Activated CD4-positive, alpha-beta memory T cell treated with anti-CD3 and anti-CD28 coated beads, Interleukin-2, amount 10 ng/mL, durations not matched to agents 7 days and 5 days (primary cell): ENCODE measurements around the gene PTTG1. TPM values are rescaled to one million over a fixed set of nuclear protein-coding genes. Genes with fewer than 3 reads are reported as not detected.
"Not testable (repeated sequence)": the region's sequence is repeated elsewhere in the genome, so short reads cannot be mapped to it uniquely, and the experiment has no call there.

ENCODE experiments used
- CTCF ChIA-PET: fragments of 350-600 bp; sonication (Branson Sonifier 250); formaldehyde crosslinking; loops from one replicate; lab custom pipeline; 2021; ENCODE audit warnings: antibody characterized with exemption, inconsistent platforms; lab: Charles Lee
- POLR2A ChIA-PET: fragments of 350-600 bp; sonication (Branson Sonifier 250); formaldehyde crosslinking; loops from one replicate; lab custom pipeline; 2021; ENCODE audit warnings: antibody characterized with exemption; lab: Charles Lee
- DNase-seq: peaks from one replicate; pipeline ENCODE4 v3.0.0-alpha.2; 2020
- H3K27ac Mint-ChIP-seq: one replicate; pipeline ENCODE4 v1.8.0; 2021; ENCODE audit warnings: mild to moderate bottlenecking, mixed read lengths
- H3K27me3 Mint-ChIP-seq: one replicate; pipeline ENCODE4 v1.8.0; 2021; ENCODE audit warnings: mixed read lengths
- H3K36me3 Mint-ChIP-seq: one replicate; pipeline ENCODE4 v1.8.0; 2021; ENCODE audit warnings: low read depth, mixed read lengths
- H3K4me1 Mint-ChIP-seq: one replicate; pipeline ENCODE4 v1.8.0; 2021; ENCODE audit warnings: mixed read lengths
- H3K4me3 Mint-ChIP-seq: one replicate; pipeline ENCODE4 v1.8.0; 2021; ENCODE audit warnings: mild to moderate bottlenecking, mixed read lengths
- H3K9me3 Mint-ChIP-seq: one replicate; pipeline ENCODE4 v1.8.0; 2021; ENCODE audit warnings: mixed read lengths
- total RNA-seq, 2 experiments: library from RNA; stranded (reverse); gene quantifications; one replicate each; pipeline ENCODE4 v1.2.3, GENCODE V29; 2021

The PTTG1 gene
- total RNA-seq, 2 experiments from 2014 or later = 223 to 226 TPM

- ChIA-PET POLR2A (interaction anchor here (1.3 to 1.9 kb wide), 2 partner anchors 9 to 12 kb away, joined by 3 to 7 read pairs; no protein-coding TSS in a partner anchor), CTCF (interaction anchor here (1.5 kb wide), 1 partner anchor 73 kb away, joined by 3 read pairs; no protein-coding TSS in a partner anchor)
- H3K27me3 Mint-ChIP-seq = peaks cover 10% of the 10 kb centered on the region
- no peaks in the 10 kb centered on the region for H3K9me3 Mint-ChIP-seq
- no peak overlapping the region for H3K4me3 Mint-ChIP-seq
- peaks cover 19% of the 10 kb centered on the region for H3K4me1 Mint-ChIP-seq
- DNase-seq = no peak
- peaks cover 11% of the 10 kb centered on the region for H3K36me3 Mint-ChIP-seq
- H3K27ac Mint-ChIP-seq = no peak overlapping the region
These were observed 12.4 kb downstream of the PTTG1 start for GRCh38 chr5:160434022-160434531.

DNA sequence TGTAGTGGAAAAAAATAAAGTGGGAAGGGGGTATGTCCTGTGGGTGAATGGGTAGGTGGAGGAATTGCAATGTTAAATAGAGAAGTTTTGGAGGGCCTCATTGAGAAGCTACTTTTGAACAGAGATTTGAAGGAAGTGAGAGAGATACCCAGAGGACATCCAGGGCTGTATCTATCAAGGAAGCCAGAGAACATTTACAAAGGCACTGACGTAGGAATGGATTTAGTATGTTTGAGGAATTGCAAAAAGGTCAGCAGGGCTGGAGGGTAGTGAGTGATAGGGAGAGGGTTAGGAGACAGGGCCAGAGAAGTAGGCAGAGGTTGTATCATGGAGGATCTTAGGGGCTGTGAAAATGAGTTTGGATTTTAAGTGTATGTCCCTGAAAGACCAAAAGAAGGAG lies 13.9 kb downstream of the PTTG1 start:
- H3K4me3 Mint-ChIP-seq = no peak overlapping the region
- peaks cover 27% of the 10 kb centered on the region for H3K4me1 Mint-ChIP-seq
- no peak overlapping the region for H3K27ac Mint-ChIP-seq
- H3K9me3 Mint-ChIP-seq = no peaks in the 10 kb centered on the region
- peaks cover 4% of the 10 kb centered on the region for H3K36me3 Mint-ChIP-seq
- ChIA-PET CTCF (interaction anchor here (0.9 kb wide), 1 partner anchor 31 kb away, joined by 3 read pairs; no protein-coding TSS in a partner anchor), POLR2A (interaction anchor here (1.2 kb wide), 1 partner anchor 14 kb away, joined by 6 read pairs; the partner anchor contains the start of gene PTTG1)
- H3K27me3 Mint-ChIP-seq = peaks cover 10% of the 10 kb centered on the region
- DNase-seq = no peak

DNA sequence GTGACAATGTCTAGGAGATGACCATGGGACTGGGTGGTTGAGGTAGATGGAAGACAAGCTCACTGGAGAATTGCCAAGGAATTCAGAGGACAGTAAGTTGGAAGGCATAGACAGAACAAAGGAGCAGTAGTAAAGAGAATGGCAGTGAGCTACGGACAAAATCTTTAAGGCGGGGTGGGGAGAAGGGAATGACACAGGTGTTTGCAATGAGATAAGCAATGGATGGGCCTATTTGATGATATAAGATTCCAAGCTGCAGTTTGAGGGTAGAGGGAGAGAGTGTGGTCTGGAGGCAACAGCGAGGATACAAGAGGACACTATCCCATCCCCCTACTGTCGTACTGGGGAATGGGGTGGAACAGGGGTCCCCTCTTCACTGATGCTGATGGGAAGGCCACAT lies 14.4 kb downstream of the PTTG1 start:
- Mint-ChIP-seq H3K36me3 (peaks cover 4% of the 10 kb centered on the region), H3K4me3 (no peak overlapping the region), H3K4me1 (peaks cover 32% of the 10 kb centered on the region), H3K27me3 (peaks cover 10% of the 10 kb centered on the region), H3K9me3 (no peaks in the 10 kb centered on the region), H3K27ac (no peak overlapping the region)
- CTCF ChIA-PET = no interaction called here
- POLR2A ChIA-PET = interaction anchor here (1.2 kb wide), 1 partner anchor 14 kb away, joined by 6 read pairs; the partner anchor contains the start of gene PTTG1
- DNase-seq = no peak

- ChIA-PET CTCF (interaction anchor here (4.7 to 5.7 kb wide), 3 partner anchors 13 to 71 kb away, joined by 85 to 161 read pairs (median 157); partner anchors contain the start of genes PTTG1 and SLU7), POLR2A (interaction anchor here (1.2 kb wide), 1 partner anchor 15 kb away, joined by 6 read pairs; the partner anchor contains the start of gene PTTG1)
- not testable (repeated sequence) for H3K36me3 Mint-ChIP-seq, H3K27me3 Mint-ChIP-seq, H3K9me3 Mint-ChIP-seq, H3K4me3 Mint-ChIP-seq, DNase-seq, H3K27ac Mint-ChIP-seq
- peaks cover 39% of the 10 kb centered on the region for H3K4me1 Mint-ChIP-seq
These were observed 15.0 kb downstream of the PTTG1 start for GRCh38 chr5:160436661-160437060.

DNA sequence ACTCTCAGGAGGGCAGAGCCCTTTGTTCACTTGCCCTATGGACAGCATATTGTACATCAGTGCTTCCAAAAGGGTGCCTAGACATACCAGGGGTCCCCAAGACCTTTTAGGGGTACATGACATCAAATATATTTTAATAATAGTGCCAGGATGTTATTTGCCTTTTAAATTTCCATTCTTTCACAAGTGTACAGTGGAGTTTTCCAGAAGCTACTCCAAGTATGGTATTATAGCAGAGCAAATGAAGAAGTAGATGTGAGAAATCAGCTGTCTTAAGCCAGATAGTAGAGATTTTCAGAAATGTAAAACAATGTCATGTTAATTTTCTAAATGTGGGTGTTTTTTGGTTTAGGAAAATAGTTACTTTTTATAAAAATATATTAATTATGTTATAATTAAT lies 15.6 kb downstream of the PTTG1 start:
- Mint-ChIP-seq H3K9me3 (no peaks in the 10 kb centered on the region), H3K4me1 (peaks cover 41% of the 10 kb centered on the region), H3K4me3 (no peak overlapping the region), H3K27me3 (peaks cover 10% of the 10 kb centered on the region), H3K27ac (no peak overlapping the region), H3K36me3 (no peaks in the 10 kb centered on the region)
- ChIA-PET CTCF (interaction anchor here (1.2 to 7.6 kb wide), 10 partner anchors 11 to 350 kb away, joined by 3 to 185 read pairs (median 14); partner anchors contain the start of genes PTTG1 and SLU7), POLR2A (interaction anchor here (2.3 to 3.0 kb wide), 3 partner anchors 13 to 19 kb away, joined by 11 to 23 read pairs (median 14); partner anchors contain the start of genes PTTG1 and SLU7)
- no peak for DNase-seq

DNA sequence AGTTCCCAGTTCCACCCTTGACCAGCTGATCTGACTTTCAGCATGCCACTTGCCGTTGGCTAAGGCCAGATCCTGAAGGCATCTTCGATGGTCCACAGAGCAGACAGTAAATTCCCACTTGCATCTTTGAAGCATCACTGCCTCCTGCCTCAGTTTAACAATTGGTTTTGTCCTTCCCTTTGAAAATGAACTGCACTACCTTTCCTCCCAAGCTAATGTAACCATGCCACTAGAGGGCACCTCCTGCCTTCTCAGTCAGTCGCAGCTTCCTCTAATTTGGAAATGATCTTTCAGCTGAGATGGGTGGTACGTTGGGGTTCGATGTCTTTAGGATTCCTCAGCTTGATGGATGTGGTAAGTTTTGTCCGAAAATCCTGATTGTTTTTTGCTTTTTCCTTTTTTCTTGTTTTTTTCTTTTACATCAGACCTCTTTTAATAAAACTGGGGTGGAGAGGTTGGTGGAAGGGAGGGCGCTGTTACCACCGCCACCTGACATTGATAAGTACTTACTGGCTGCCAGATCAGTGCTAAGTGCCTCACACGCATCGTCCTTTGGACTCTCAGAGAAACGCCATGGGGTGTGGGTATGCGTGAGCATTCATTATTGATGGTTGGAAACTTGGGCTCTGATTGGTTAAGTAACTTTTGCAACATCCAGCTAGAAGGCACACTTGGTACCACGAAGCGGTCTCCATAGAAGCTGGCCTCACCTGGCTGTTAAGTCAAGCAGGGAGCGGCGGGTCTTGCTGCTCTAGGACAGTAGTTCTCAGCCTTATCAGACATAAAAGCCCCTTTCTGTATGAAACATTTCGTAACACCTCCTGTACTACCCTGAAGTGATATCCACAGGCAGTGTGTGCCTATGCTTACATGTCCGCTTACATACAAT lies 16.9 kb downstream of the PTTG1 start:
- peak; percentile 72 for DNase-seq
- Mint-ChIP-seq H3K4me3 (peak overlapping the region; percentile 81), H3K4me1 (peaks cover 41% of the 10 kb centered on the region), H3K9me3 (no peaks in the 10 kb centered on the region), H3K27ac (peak overlapping the region; percentile 83), H3K27me3 (peaks cover 10% of the 10 kb centered on the region), H3K36me3 (no peaks in the 10 kb centered on the region)
- ChIA-PET POLR2A (interaction anchor here (0.7 to 6.6 kb wide), 16 partner anchors 13 to 68 kb away, joined by 3 to 73 read pairs (median 5); partner anchors contain the start of genes PTTG1 and SLU7), CTCF (interaction anchor here (0.7 to 7.6 kb wide), 47 partner anchors 10 to 667 kb away, joined by 3 to 185 read pairs (median 5); partner anchors contain the start of genes PTTG1 and SLU7)

- POLR2A ChIA-PET = interaction anchor here (1.0 to 6.6 kb wide), 12 partner anchors 15 to 68 kb away, joined by 3 to 73 read pairs (median 8); partner anchors contain the start of genes PTTG1 and SLU7
- peaks cover 4% of the 10 kb centered on the region for H3K36me3 Mint-ChIP-seq
- no peaks in the 10 kb centered on the region for H3K9me3 Mint-ChIP-seq
- CTCF ChIA-PET = interaction anchor here (0.6 to 7.6 kb wide), 35 partner anchors 9 to 666 kb away, joined by 3 to 185 read pairs (median 5); partner anchors contain the start of genes PTTG1 and SLU7
- H3K27ac Mint-ChIP-seq = peak overlapping the region; percentile 83
- peak; percentile 89 for DNase-seq
- H3K27me3 Mint-ChIP-seq = peaks cover 10% of the 10 kb centered on the region
- peaks cover 36% of the 10 kb centered on the region for H3K4me1 Mint-ChIP-seq
- peak overlapping the region; percentile 81 for H3K4me3 Mint-ChIP-seq
These were observed 17.5 kb downstream of the PTTG1 start for GRCh38 chr5:160439205-160439600.

DNA sequence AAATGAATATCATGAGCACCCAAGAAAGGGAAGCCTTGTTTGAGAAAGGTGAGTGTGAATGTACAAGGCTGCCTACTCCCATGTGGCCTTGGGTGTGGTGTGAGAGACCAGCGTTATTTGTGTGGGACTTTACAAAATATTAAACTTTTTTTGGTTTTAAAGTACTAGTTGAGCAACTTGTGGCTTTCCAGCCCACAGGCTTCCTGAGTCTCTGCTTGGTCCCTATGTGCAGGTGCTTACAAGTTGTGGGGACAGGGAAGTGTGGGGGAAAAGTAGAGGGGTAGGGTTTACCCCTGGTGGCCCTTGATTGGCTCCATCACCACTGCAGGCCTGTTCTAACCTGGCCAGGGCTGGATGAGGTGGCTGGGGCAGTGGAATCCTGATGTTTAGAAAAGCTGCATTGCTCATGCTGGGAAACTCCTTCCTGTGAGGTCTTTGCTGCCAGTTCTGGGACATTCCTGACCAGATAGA lies 19.7 kb downstream of the PTTG1 start:
- DNase-seq = no peak
- POLR2A ChIA-PET = interaction anchor here (1.1 to 6.6 kb wide), 6 partner anchors 19 to 66 kb away, joined by 3 to 73 read pairs (median 16); partner anchors contain the start of genes PTTG1 and SLU7
- peaks cover 3% of the 10 kb centered on the region for H3K27me3 Mint-ChIP-seq

DNA sequence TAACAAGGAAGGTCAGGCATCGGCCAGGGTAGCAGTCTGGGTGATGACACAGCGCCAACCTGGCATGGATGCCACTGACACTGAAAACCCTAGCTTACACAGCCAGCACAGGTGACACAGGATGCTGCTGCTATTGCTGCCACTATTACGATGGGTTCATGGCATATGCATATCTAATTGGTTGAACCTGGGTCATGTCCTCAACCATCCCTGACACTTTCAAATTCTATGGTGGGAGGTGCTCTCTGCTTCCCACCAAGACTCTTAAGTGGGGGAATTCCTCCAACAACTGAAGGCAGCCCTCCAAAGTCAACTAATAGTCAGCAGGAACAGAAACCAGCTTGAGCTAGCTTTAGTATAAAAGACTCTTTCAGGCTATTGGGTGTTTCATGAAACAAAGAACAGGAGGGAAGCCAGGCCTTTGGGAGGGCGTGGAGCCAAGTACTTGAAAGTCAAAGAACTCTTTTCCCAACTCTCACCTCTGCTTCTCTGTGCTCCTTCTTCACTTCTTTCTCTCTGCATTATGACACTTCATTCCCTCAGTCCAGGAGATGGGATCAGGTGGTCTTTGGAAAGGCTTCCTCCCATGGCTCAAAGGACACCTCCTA lies 21.3 kb downstream of the PTTG1 start:
- ChIA-PET CTCF (interaction anchor here (0.8 to 7.6 kb wide), 2 partner anchors 25 to 67 kb away, joined by 3 to 185 read pairs; no protein-coding TSS in a partner anchor), POLR2A (interaction anchor here (0.8 to 6.6 kb wide), 4 partner anchors 24 to 64 kb away, joined by 3 to 73 read pairs (median 22); no protein-coding TSS in a partner anchor)
- no peaks in the 10 kb centered on the region for H3K27me3 Mint-ChIP-seq
- DNase-seq = no peak
- peaks cover 9% of the 10 kb centered on the region for H3K36me3 Mint-ChIP-seq
- no peak overlapping the region for H3K4me3 Mint-ChIP-seq
- peaks cover 37% of the 10 kb centered on the region for H3K4me1 Mint-ChIP-seq
- H3K27ac Mint-ChIP-seq = no peak overlapping the region
- peaks cover 2% of the 10 kb centered on the region for H3K9me3 Mint-ChIP-seq

More for the DNA sequence above, 19.7 kb downstream of the PTTG1 start:
- Mint-ChIP-seq H3K4me1 (peaks cover 41% of the 10 kb centered on the region), H3K27ac (no peak overlapping the region), H3K36me3 (peaks cover 4% of the 10 kb centered on the region), H3K4me3 (no peak overlapping the region), H3K9me3 (no peaks in the 10 kb centered on the region)
- CTCF ChIA-PET = interaction anchor here (4.7 to 7.6 kb wide), 4 partner anchors 17 to 67 kb away, joined by 85 to 185 read pairs (median 159); partner anchors contain the start of genes PTTG1 and SLU7

DNA sequence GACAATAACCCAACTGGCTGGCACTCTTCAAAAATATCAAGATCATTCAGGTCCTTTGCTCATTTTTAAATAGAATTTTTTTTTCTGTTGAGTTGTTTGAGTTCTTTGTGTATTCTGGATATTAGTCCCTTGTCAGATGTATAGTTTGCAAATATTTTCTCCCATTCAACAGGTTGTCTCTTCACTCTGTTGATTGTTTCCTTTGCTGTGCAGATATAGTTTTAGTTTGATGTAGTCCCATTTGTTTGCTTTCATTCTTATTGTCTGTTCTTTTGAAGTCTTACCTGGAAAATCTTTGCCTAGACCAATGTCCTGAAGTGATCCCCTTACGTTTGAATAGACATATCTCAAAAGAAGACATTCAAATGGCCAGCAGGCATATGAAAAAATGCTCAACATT lies 22.8 kb downstream of the PTTG1 start:
- H3K36me3 Mint-ChIP-seq = peaks cover 15% of the 10 kb centered on the region
- H3K4me1 Mint-ChIP-seq = peaks cover 28% of the 10 kb centered on the region
- ChIA-PET CTCF (interaction anchor here (7.6 kb wide), 1 partner anchor 23 kb away, joined by 185 read pairs; no protein-coding TSS in a partner anchor), POLR2A (interaction anchor here (6.6 kb wide), 1 partner anchor 22 kb away, joined by 73 read pairs; no protein-coding TSS in a partner anchor)
- no peak for DNase-seq
- H3K27me3 Mint-ChIP-seq = no peaks in the 10 kb centered on the region
- H3K27ac Mint-ChIP-seq = no peak overlapping the region
- no peak overlapping the region for H3K4me3 Mint-ChIP-seq
- peaks cover 8% of the 10 kb centered on the region for H3K9me3 Mint-ChIP-seq

- peaks cover 23% of the 10 kb centered on the region for H3K36me3 Mint-ChIP-seq
- H3K4me1 Mint-ChIP-seq = peaks cover 32% of the 10 kb centered on the region
- ChIA-PET CTCF (no interaction called here), POLR2A (no interaction called here)
- no peak overlapping the region for H3K27ac Mint-ChIP-seq
- H3K9me3 Mint-ChIP-seq = peaks cover 10% of the 10 kb centered on the region
- peaks cover 1% of the 10 kb centered on the region for H3K27me3 Mint-ChIP-seq
- no peak overlapping the region for H3K4me3 Mint-ChIP-seq
- no peak for DNase-seq
These were observed 23.5 kb downstream of the PTTG1 start for GRCh38 chr5:160445132-160445531.
